GM19099 (cell line): Measurements from ENCODE around the gene CCDC149.

ENCODE experiments used
- POLR2A ChIP-seq: IDR thresholded peaks from 3 replicates; pipeline ENCODE4 v1.6.1; 2011; ENCODE audit warnings: low read depth; ENCODE audit not compliant: insufficient read length; ENCODE audit errors: extremely low read depth

The CCDC149 gene

GRCh38 chr4:24793219-24794005 lies 119.4 kb downstream of the CCDC149 start:
- TF ChIP-seq POLR2A: no peak

GRCh38 chr4:24792552-24792951 lies 120.3 kb downstream of the CCDC149 start:
- no peak for TF ChIP-seq POLR2A

- no peak for TF ChIP-seq POLR2A
Observed at GRCh38 chr4:24791043-24791442, 121.8 kb downstream of the CCDC149 start.

- no peak for TF ChIP-seq POLR2A
Observed at GRCh38 chr4:24783506-24783905, 129.3 kb downstream of the CCDC149 start.

GRCh38 chr4:24781999-24782745 lies 130.7 kb downstream of the CCDC149 start:
- no peak for TF ChIP-seq POLR2A

GRCh38 chr4:24780936-24781495 lies 131.8 kb downstream of the CCDC149 start:
- TF ChIP-seq POLR2A: no peak

- TF ChIP-seq POLR2A: no peak
Observed at GRCh38 chr4:24778464-24779225, 134.2 kb downstream of the CCDC149 start.

- no peak for TF ChIP-seq POLR2A
Observed at GRCh38 chr4:24777536-24778463, 135.0 kb downstream of the CCDC149 start.

DNA sequence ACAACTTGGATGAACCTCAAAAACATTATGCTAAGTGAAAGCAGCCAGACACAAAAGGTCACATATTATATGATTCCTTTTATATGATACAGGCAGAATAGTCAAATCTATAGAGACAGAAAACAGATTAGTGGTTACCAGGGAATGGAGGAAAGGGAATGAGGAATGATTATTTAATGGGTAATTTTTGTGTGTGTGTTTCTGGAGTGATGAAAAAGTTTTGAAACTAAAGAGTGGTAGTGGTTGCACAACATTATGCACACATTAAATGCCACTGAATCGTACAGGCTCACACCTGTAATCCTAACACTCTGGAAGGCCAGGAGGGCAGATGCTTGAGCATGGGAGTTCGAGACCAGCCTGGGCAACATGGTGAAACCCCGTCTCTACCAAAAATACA lies 137.1 kb downstream of the CCDC149 start:
- TF ChIP-seq POLR2A: no peak

DNA sequence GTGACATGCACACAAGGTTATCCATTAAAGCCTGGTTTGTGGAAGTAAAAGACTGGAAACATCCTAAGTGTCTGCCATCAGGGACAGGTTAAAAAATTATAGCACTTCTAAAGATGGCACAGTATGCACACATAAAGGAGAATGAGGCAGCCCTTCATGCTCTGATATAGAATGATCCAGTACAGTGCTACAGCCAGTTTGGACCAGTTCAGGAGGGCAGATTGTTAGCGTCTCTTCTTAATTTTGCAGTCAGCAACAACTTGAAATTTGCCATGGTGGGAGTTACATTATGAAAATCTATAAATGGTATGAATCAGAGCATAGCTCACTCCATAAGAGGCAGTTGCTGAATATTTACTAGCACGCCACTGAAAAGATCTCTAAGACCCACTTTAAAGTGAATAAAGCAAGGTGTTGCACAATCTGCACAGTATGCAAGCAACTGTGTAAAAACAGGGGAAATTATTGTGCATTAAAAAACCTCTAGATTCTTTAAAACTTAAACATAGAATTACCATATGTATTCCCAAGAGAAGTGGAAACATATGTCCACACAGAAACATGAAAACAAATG lies 137.7 kb downstream of the CCDC149 start:
- no peak for TF ChIP-seq POLR2A

DNA sequence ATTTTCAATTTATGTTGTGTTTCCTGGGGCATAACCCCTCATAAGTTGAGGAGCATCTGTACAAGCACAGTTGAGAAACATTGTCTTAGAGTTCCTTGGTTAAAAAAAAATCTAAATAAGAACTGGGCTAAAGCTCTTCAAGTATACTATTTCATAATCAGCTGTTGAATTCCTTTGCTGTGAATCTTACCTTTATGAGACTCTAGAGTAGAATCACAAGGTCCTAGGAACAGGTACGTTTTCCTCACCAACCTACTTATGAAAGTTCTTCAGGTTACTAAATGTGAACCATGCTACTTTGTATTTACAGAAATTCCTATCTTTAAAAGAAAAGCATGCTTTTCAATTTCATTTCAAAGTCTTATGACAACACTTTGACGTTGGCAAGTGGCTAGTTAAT lies 138.4 kb downstream of the CCDC149 start:
- no peak for TF ChIP-seq POLR2A

- TF ChIP-seq POLR2A: no peak
Observed at GRCh38 chr4:24772952-24773351, 139.9 kb downstream of the CCDC149 start.

DNA sequence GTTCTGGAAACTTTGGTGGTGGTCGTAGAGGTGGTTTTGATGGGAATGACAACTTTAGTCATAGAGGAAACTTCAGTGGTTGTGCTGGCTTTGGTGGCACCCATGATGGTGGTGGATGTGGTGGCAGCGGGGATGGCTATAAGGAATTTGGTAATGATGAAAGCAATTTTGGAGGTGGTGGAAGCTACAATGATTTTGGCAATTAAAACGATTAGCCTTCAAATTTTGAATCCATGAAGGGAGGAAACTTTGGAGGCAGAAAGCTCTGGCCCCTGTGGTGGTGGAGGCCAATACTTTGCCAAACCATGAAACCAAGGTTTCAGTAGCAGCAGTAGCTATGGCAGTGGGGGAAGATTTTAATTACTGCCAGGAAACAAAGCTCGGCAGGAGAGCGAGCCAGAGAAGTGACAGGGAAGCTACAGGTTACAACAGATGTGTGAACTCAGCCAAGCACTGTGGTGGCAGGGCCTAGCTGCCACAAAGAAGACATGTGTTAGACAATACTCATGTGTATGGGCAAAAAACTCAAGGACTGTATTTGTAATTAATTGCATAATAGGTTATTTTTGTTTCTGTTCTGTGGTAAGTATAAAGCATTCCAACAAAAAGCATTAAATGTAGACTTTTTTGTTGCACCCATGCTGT lies 140.7 kb downstream of the CCDC149 start:
- no peak for TF ChIP-seq POLR2A
